ENCODE measurements around the gene PARK7.
A peak's percentile ranks its signal among the peaks of the same experiment; 100 is the strongest.
"Not testable (repeated sequence)": the region's sequence is repeated elsewhere in the genome, so short reads cannot be mapped to it uniquely, and the experiment has no call there.

The PARK7 gene

DNA sequence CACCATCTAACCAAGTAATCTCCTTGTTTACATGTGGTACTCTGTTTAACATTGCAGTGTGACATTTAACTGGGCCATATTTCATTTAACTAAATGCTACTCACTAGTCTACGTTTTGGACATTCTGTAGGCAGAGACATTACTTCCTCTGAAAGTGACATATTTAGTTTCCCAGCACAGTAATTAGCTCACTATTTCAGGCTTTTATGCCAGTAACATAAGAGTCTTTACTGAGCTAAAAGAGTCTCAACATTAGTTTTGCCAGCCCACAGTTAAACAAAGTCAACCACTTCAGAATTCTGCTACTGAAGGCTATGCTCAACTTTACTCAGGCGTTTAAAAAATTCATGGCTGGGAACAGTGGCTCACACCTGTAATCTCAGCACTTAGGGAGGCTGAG lies 18.3 kb upstream of the PARK7 start:
- Histone ChIP-seq H3K4me3 (ENCODE audit: insufficient read depth, low read length, poor library complexity, severe bottlenecking) (no peak overlapping the region), H3K9ac (ENCODE audit: low read length) (no peak overlapping the region), H3K4me2 (ENCODE audit: low read depth, low read length, poor library complexity, severe bottlenecking) (no peak overlapping the region), H3K9me3 (ENCODE audit: insufficient read depth, low read length) (no peaks in the 10 kb centered on the region), H3F3A (ENCODE audit: insufficient read depth) (no peaks in the 10 kb centered on the region), H3K9me2 (replicated peaks; ENCODE audit: insufficient read depth, low read length) (no peaks in the 10 kb centered on the region), H4K20me1 (ENCODE audit: low read depth, low read length) (no peaks in the 10 kb centered on the region), H3K36me3 (ENCODE audit: low read length) (no peaks in the 10 kb centered on the region), H3K27me3 (ENCODE audit: low read length) (0 out of 2 replicates have a peak, but pooled peaks cover 3% of the 10 kb centered on the region), H2AFZ (ENCODE audit: low read depth, low read length, severe bottlenecking) (no peak overlapping the region), H3K27ac (ENCODE audit: low read depth, low read length) (no peak overlapping the region), H3K79me2 (ENCODE audit: insufficient read depth, low read length) (no peaks in the 10 kb centered on the region)
- no peak for TF ChIP-seq CTCF (IDR thresholded peaks at IDR 0.05; ENCODE audit: insufficient read depth, low read length, poor library complexity, severe bottlenecking)
- TF ChIP-seq EZH2phosphoT487 (conservative IDR thresholded peaks at IDR 0.05; ENCODE audit: low read length) = no peak

DNA sequence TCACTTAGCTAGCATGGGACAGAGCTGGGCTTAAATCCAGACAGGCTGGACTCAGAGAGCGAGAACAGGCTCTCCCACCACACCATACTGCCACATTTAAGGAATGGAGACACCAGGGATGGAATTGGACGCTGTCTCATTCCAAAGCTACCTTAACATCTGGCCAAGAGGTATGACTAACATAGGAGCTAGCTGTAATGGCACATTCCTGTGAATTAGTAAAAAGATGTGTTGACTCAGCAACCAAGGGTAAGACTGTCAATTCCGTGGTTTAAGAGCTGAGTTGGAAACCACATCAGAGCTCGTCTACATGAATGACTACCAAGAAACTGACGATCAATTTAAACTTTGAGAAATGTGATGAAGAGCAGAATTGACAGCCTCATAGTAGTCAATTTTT lies 12.6 kb upstream of the PARK7 start:
- no peak overlapping the region for H3K9ac ChIP-seq (ENCODE audit: low read length)
- H3K9me2 ChIP-seq (replicated peaks; ENCODE audit: insufficient read depth, low read length) = no peaks in the 10 kb centered on the region
- no peak overlapping the region for H2AFZ ChIP-seq (ENCODE audit: low read depth, low read length, severe bottlenecking)
- H3K4me3 ChIP-seq (ENCODE audit: insufficient read depth, low read length, poor library complexity, severe bottlenecking) = no peak overlapping the region
- no peak overlapping the region for H3K27ac ChIP-seq (ENCODE audit: low read depth, low read length)
- H4K20me1 ChIP-seq (ENCODE audit: low read depth, low read length) = no peaks in the 10 kb centered on the region
- no peaks in the 10 kb centered on the region for H3K27me3 ChIP-seq (ENCODE audit: low read length)
- H3F3A ChIP-seq (ENCODE audit: insufficient read depth) = no peaks in the 10 kb centered on the region
- H3K79me2 ChIP-seq (ENCODE audit: insufficient read depth, low read length) = no peaks in the 10 kb centered on the region
- no peaks in the 10 kb centered on the region for H3K36me3 ChIP-seq (ENCODE audit: low read length)
- H3K9me3 ChIP-seq (ENCODE audit: insufficient read depth, low read length) = no peaks in the 10 kb centered on the region
- H3K4me2 ChIP-seq (ENCODE audit: low read depth, low read length, poor library complexity, severe bottlenecking) = no peak overlapping the region
- TF ChIP-seq EZH2phosphoT487 (conservative IDR thresholded peaks at IDR 0.05; ENCODE audit: low read length) (no peak), CTCF (IDR thresholded peaks at IDR 0.05; ENCODE audit: insufficient read depth, low read length, poor library complexity, severe bottlenecking) (no peak)

- H3K27ac ChIP-seq (ENCODE audit: low read depth, low read length); H3K9me2 ChIP-seq (replicated peaks; ENCODE audit: insufficient read depth, low read length); H3K9ac ChIP-seq (ENCODE audit: low read length); H3K36me3 ChIP-seq (ENCODE audit: low read length); H3F3A ChIP-seq (ENCODE audit: insufficient read depth); H2AFZ ChIP-seq (ENCODE audit: low read depth, low read length, severe bottlenecking); H3K4me3 ChIP-seq (ENCODE audit: insufficient read depth, low read length, poor library complexity, severe bottlenecking); H3K4me2 ChIP-seq (ENCODE audit: low read depth, low read length, poor library complexity, severe bottlenecking); H3K79me2 ChIP-seq (ENCODE audit: insufficient read depth, low read length); H3K9me3 ChIP-seq (ENCODE audit: insufficient read depth, low read length); H3K27me3 ChIP-seq (ENCODE audit: low read length); H4K20me1 ChIP-seq (ENCODE audit: low read depth, low read length): not testable (repeated sequence)
Observed at GRCh38 chr1:7952791-7953190, 8.7 kb upstream of the PARK7 start.

GRCh38 chr1:7953850-7954609 lies 7.5 kb upstream of the PARK7 start:
- peak overlapping the region; percentile 82 for H3K4me3 ChIP-seq (ENCODE audit: insufficient read depth, low read length, poor library complexity, severe bottlenecking)
- no peaks in the 10 kb centered on the region for H3K9me3 ChIP-seq (ENCODE audit: insufficient read depth, low read length)
- no peaks in the 10 kb centered on the region for H3K36me3 ChIP-seq (ENCODE audit: low read length)
- no peaks in the 10 kb centered on the region for H3F3A ChIP-seq (ENCODE audit: insufficient read depth)
- H3K27me3 ChIP-seq (ENCODE audit: low read length) = no peaks in the 10 kb centered on the region
- peak overlapping the region; percentile 96 for H2AFZ ChIP-seq (ENCODE audit: low read depth, low read length, severe bottlenecking)
- no peak for TF ChIP-seq EZH2phosphoT487 (conservative IDR thresholded peaks at IDR 0.05; ENCODE audit: low read length)
- no peak for TF ChIP-seq CTCF (IDR thresholded peaks at IDR 0.05; ENCODE audit: insufficient read depth, low read length, poor library complexity, severe bottlenecking)
- H3K9ac ChIP-seq (ENCODE audit: low read length) = peak overlapping the region; percentile 71
- no peaks in the 10 kb centered on the region for H4K20me1 ChIP-seq (ENCODE audit: low read depth, low read length)
- peak overlapping the region; percentile 55 for H3K27ac ChIP-seq (ENCODE audit: low read depth, low read length)
- H3K4me2 ChIP-seq (ENCODE audit: low read depth, low read length, poor library complexity, severe bottlenecking) = peak overlapping the region; percentile 99
- no peaks in the 10 kb centered on the region for H3K79me2 ChIP-seq (ENCODE audit: insufficient read depth, low read length)
- no peaks in the 10 kb centered on the region for H3K9me2 ChIP-seq (replicated peaks; ENCODE audit: insufficient read depth, low read length)

Measured in SU-DHL-6 (cell line).